GM18507 (cell line): ENCODE measurements around the gene ADRA2B.
A peak's percentile ranks its signal among the peaks of the same experiment; 100 is the strongest.
"Not testable (repeated sequence)": the region's sequence is repeated elsewhere in the genome, so short reads cannot be mapped to it uniquely, and the experiment has no call there.

Experiments used
- DNase-seq: peaks from one replicate; pipeline ENCODE4 v3.0.0; 2011; ENCODE audit warnings: low read depth; ENCODE audit not compliant: insufficient read length; ENCODE audit errors: extremely low spot score
- FAIRE-seq: peaks from 2 replicates; lab custom pipeline; 2011; peaks lifted over from hg19 to GRCh38; lab: Jason Lieb, UNC

Gene ADRA2B

DNA sequence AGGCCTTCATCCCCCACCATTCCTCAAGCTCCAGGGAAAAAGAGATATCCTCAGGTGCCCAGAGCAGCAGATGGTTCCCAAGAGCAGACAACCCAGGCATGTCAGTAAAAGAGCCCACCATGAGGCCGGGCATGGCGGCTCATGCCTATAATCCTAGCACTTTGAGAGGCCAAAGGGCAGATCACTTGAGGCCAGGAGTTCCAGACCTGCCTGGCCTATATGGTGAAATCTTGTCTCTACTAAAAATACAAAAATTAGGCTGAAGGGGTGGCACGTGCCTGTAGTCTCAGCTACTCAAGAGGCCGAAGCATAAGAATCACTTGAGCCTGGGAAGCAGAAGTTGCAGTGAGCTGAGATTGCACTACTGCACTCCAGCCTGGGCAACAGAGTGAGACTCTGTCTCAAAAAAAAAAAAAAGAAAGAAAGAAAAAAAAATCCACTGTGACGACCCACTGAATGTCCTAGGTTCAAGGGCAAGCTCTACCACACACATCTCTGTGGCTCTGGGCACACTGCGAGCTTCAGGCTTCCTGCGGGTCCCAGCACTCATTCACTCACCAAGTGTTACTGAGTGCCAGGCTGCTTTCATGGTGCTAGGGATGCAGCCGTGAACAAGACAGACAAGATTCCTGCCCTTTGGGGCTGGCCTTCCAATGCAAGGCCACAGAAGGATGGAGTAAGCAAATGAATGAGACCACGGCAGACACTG is 35.4 kb upstream of the ADRA2B start:
- DNase-seq (no peak), FAIRE-seq (no peak)

DNA sequence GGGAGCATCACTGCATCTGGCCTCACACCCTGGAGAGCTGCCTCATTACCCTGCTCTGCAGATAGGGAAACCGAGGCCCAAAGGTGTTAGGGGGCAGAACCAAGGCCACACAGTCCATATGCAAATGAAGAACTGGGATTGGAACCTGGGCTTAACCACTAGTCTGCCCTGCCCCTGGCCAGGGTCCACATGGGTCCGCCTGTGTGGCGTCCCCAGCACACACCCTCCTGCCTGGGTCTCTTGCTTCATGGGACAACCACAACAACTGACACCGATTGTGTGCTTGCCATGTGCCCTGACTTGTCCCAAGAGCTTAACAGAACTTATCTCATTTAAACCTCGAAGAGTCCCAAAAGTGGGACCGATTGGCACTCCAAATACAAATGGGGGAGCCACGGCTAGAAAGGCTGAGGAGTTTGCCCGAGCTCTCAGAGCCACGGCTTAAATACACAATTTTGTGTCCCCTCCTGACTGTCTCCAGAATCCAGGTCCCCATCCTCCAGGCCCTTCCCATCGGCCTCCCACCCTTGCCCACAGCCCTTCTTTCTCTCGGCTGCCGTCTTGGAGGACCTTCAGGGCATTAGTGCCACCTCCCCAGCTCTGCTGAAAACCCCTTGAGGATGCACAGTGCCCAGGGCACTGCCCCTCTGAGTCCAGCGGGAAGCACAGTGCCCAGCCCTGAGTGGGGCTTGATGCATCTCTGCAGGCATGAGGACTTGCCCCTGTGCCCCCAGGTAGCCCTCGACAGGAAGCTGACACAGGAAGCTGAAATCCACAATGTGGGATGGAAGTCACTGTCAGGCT is 34.6 kb upstream of the ADRA2B start:
- FAIRE-seq (no peak), DNase-seq (no peak)

DNA sequence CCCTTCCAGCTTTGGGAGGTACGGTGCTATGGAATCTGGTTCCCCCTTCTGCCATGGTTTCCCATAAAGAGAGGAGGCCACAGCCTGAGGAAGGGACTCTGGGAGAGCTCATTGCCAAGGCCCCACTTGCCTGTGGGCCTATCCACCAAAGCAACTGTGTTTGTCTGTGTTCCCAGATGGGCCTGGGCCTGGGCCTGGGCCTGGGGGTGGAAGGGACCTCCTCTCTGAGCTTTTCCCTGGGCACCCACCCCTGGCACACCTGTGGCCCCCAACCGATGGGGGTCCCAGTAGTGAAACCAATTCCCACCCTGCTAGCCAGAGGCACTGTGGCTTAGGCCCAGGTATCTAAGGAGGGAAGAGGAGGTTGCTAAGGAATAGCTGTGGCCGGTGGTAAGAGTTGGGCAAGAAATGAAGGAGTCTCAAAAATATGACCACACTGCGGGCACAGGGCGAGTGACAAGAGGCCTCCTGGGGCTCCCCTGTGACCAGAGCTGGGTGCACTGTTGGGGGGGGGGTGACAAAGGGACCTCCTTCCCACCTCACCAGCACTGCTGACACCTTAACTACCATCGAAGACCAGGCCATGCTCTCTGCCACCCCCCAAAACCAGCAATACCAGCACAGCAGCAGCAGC is 33.8 kb upstream of the ADRA2B start:
- no peak for FAIRE-seq
- no peak for DNase-seq

DNA sequence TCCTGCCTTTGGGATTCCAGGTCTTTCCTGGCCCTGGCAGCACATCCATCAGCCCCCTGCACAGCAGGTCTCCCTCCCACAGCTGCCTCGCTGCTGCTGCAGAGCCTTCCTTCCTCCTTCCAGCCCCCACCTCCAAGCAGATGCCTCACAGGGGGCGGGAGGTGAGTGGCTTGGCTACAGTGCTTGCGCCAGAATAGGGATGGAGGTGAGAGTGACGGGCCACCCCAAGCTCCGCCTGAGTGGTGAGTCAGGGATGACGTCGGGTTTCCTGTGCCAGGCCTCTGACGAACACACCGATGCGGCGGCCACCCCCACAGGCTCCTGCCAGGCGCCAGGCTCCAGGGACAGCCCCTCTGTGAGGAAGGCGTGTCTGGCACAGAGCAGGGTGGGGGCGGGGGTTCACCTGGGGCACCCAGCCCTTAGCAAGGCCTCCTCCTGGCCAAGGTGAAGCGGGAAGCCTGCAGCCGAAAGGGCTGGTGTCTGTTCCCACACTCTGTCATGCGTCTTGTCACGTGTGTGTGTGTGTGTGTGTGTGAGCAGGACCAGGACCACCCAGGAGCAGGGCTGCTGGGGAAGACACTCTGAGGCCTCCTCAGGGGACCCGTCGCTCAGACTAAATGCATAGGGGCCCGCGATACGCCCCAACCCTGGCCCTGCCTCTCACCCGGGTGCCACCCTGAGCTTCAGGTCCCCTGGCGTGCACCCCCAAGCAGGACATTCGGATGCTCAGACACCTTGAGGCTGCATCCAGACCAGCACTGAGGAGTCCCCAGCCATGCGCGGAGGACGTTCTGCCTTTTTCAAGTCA is 32.2 kb upstream of the ADRA2B start:
- FAIRE-seq = peak; percentile 95

DNA sequence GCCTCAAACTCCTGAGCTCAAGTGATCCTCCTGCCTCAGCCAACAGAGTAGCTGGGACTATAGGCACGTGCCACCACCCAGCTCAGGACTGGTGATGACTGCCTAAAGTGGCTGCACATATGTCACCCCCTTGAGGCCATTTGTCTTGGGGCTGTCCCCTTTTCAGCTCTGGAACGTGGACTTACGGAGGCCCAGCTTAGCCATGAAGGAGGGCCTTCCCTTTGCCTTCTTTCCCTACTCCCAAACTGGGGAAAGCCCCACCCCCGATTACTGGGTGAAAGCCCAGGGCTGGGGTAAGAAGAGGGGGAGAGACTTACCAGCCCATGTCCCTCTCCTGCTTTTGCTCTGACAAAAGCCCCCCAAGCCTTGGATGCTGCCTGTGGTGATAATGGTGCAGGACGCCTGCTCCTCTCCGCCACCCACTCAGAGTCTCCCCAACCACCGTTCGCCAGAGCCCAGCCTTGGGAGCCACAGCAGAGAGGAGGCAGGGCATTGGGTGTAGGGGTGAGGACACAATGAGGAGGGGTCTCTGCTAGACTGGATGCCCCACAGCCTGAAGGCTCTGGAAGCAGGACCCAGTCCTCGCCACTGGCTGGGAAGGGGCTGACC is 31.3 kb upstream of the ADRA2B start:
- DNase-seq = no peak
- peak; percentile 53 for FAIRE-seq

More for the DNA sequence above, 32.2 kb upstream of the ADRA2B start:
- no peak for DNase-seq

DNA sequence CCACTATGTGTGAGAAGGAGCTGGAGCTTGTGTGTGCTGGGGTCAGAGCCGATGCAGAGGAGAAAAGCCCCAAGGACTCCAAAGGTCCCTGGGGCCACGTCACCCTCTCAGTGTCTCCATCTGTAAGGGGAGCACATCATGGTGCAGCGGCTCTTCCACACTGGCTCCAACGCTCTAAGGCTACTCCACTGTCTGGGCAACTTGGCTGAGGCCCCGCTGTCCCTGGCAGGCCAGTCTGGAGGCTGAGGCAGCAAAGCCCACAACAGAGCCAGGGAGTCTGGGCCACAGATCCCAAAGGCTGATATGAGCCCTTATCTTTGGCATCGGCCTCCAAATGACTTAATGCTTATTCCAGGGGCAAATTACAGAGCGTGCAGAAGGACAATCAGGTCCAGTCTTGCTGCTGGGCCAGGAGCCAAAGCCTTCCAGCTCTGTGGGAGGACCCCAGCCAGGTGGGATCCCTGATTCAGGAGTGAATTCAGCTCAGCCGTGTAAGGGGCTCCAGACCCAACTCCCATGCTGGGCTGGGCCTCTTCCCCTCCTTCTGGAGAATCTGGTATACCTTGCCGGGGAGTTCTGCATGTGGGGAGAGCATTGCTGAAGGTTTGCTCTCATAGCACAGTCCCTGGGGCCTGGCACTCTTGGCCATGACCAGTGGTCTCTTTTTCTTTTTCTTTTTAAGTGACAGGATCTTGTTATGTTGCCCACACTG is 30.7 kb upstream of the ADRA2B start:
- no peak for DNase-seq
- peak; percentile 18 for FAIRE-seq

DNA sequence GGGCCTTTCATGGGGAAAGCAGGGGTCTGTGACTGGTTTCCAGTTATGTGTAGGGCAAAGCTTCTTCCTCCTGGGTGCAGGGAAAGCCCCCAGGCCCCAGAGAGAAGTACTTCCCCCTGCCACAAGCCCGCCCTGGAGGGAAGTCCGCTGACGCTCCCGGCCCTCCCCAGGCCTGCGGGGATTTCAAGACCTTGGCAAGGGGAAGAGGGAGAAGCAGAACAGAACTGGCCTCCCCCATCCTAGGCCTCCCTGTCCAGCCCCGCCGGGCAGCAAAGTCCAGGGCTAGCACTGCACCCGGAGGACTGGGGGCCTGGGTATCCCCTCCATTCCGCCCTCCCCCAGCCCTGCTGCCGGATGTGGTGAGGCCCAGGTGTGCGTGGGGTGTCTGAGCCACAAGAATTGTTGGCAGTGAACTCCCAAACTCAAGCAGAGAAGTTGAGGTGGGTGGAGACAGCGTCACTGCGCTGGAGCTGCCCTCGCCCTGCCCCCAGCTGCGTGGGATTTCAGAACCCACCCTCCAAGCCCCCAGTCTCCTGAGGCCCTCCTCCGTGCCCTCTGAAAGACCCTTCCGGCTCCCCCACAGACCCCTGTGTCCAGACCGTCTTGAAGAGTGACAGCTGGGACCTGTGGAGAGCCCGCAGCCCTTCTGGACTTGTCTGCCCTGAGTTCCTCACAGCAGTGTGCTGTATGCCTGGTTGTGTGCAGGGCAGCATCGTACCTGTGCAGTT is 29.9 kb upstream of the ADRA2B start:
- FAIRE-seq = peak; percentile 90
- peak; percentile 70 for DNase-seq

DNA sequence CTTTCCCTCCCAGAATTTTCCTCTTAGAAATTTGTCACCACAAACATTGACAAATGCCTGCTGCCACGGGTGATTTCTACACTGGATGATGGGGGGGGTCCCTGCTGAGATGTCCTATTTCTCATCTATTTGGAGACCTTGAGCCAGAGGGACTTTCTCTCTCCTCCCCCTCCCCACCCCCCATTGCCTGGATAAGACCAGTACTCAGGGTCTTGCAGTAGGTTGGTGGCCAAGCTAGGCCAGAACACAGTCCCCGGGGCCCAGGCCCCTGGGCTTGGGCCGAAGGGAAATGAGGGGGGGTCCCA is 29.4 kb upstream of the ADRA2B start:
- DNase-seq (no peak), FAIRE-seq (no peak)

DNA sequence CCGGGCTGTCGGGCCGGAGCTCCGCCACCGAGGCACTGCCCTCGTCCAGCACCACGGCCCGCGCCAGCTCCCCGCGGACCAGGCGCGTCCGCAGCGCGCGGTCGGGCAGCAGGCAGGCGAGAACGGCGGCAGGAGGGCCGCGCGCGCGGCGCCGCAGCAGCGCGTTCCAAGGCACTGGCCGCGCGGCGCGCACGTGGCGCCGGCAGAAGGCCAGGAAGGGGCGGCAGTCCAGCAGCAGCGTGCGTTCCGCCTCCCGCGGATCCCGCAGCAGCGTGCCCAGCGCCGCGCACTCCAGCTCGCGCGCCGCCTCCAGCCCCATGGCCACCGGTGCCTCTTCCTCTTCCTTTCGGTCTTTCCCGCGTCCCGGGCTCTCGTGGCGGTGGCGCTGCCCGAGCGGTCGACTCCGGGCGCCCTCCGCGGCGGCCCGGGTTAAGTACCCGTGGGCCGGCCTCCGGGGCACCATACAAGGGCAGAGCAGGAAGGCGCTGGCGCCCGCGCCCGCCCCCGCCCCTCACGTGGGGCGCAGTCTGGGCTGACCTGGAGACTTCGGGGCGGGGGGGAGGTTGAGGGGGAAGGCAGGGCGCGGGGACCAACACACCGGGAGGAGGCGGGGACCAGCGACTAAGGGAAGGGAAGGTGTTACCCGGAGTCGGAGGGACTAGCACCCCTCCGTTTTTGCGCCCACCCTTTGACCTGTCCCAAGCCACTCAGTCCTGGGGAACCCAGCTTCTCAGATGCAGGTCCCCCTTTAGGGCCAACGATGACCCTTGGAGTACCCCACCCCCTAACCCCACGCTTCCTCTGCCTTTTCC is 28.9 kb upstream of the ADRA2B start, which contains the start of gene DUSP2:
TSS of gene DUSP2 (minus strand) at position 405 of the 812 bp plus-strand sequence. CDS start at position 319, 86 bp downstream.
- DNase-seq (peak; percentile 93), FAIRE-seq (peak; percentile 82)

DNA sequence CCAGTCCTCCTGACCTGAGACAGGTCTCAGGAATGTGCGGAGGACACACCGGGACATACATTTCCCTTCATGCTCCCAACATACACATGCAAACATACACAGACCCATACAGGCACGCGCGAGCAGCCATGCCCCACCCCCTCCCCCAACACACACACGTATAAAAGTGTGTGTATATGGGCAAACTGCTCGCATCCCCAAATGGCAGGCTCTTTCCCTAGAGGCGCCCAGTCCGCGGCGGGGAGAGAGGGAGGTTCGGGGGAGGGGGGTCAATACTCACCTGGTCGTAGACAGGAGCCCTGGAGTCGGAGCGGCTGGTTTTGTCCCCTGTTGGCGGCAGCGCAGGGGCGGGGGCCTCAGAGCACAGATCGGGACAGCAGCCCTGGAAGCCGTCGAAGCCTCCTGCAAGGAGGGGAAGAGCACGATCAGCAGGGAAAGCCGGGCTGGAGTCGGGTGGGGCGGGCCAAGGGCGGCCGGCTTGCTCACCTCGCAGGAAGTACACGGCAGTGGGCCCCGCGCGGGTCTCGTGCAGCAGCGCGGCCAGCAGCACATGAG is 28.2 kb upstream of the ADRA2B start:
- FAIRE-seq (no peak), DNase-seq (no peak)

DNA sequence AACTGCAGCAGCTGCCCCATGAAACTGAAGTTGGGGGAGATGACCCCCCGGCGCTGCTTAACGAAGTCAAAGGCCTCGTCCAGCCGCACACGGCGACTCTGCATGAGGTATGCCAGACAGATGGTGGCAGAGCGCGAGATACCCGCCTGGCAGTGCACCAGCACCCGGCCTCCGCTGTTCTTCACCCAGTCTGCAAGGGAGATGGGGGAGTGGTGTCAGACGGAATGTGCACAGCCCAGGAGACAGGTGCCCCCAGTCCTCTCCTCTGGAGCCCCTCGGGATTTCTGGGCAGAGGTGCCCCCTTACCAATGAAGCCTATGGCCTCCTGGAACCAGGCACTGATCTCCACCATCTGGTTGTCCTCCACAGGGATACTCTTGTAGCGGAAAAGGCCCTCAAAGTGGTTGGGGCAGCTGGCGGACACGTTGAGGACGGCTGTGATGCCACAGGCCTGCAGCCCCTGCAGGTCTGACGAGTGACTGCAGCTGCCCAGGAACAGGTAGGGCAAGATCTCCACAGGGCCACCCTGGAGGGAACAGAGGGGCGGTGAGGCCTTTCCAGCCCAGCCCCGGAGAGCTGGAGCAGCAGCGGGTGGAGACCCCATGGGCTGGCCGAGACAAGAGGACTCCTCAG is 27.6 kb upstream of the ADRA2B start:
- no peak for DNase-seq

DNA sequence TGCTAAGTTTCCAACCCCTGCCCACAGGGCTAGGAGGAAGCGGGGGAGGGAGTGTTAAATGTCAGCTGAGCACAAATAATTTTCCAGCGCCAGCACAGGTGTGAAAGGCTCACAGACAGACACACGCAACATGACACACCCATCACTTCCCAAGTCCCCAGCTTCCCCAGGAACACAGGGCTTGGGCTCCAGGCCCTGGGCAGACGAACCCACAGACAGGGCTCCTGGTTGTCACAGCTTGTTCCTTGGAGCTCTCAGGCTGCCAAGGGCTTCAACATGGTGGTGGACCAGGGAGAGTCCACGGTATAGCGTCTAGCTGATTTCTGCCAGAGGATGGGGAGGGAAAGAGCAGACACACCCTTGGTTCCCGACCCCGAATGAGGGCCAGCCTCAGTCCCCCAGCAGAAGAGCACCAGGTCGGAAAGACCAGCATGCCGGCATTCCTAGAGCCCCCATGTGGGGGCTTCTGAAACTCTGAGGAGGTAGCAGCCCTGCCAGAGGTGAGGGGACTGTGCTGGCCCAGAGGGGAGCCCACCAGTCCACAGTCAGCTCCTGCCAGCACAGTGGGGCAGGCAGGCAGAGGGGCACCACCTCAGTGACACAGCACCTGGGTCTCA is 27.0 kb upstream of the ADRA2B start:
- FAIRE-seq = no peak
- no peak for DNase-seq

More for the DNA sequence above, 27.6 kb upstream of the ADRA2B start:
- FAIRE-seq = no peak

DNA sequence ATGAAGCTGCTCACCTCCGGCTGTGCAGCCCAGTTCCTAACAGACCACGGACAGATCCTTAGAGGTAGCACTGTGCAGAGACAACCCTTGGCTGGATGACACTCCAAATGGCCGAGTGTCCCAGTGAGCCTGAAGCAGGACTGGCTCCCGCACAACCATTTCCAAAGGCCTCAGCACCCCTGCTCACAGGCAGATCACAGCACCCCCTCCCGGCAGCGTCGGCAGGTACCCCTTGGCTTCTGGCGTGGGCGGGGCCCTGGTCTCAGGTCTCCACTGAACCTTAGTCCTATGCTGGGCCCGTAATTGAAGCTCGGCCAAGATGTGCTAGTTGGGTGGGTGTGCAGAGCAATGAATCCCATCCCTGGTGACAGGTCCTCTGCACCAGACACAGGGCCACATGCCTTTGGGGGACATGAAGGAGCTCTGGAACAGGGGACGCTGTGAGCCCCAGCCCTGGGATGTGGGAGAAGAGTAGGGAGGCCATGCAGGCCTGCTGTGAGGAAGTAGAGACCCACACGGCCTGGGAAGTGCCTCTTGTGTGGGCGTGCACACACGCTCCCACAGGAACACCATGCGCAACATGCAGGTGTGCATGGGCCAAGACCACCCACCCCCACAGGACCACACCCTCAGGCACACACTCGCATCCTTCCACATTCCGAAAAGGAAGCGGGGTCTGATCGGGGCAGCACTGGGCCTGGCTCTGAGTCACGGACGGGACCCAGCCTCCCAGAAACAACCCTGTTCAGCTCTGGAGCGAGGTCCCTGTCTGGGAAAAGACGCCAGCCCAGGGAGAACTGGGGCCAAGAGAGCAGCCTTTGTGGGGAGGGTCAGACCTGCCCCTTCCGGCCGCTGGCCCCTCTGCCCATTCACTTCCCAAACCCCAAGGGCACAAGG is 26.1 kb upstream of the ADRA2B start:
- peak; percentile 47 for FAIRE-seq
- DNase-seq = no peak

DNA sequence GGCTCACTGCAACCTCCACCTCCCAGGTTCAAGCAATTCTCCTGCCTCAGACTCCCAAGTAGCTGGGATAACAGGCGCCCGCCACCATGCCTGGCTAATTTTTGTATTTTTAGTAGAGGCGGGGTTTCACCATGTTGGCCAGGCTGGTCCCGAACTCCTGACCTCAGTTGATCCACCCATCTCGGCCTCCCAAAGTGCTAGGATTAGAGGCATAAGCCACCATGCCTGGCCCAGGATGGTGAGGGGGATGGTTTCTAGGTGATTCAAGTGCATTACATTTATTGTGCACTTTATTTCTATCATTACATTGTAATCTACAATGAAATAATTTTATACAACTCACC is 25.2 kb upstream of the ADRA2B start:
- DNase-seq, FAIRE-seq: not testable (repeated sequence)

DNA sequence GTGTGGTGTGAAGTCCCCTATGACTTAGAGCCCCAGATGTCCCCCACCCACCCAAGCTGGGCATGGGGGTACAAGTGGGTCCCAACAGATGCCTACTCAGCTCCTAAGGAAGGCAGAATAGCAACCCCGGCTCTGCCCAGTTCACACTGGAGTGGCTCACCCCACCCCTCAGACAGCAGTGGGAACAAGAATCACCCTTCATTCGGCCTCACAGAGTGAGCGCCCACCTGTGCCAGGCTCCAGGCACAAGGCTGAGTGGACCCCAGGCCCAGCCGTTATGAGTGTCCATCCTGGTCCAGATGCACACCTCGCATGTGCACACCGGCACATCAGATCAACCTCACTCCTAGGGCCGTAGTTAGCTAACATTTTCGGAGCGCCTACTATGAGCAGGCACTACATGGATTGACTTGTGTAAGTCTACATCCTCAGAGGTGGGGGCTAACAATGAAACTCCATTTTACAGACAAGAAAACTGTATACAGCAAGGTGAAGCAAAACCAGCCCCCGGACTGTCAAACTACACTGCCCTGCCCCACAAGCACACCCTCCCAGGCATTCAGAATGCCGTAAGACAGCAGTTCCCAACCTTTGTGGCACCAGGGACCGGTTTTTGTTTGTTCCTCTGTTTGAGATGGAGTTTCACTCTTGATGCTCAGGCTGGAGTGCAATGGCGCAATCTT is 24.7 kb upstream of the ADRA2B start:
- DNase-seq (no peak), FAIRE-seq (no peak)
